IPS DF 6.9 (cell line): ENCODE measurements around the gene PAPOLB.

Experiments
- DNase-seq: peaks from one replicate; pipeline ENCODE4 v3.0.0-alpha.2; 2013; ENCODE audit warnings: low read depth, low spot score
- H3K27ac ChIP-seq: one replicate; pipeline ENCODE4 v1.5.1; 2013; ENCODE audit warnings: low read length, control low read depth
- H3K27me3 ChIP-seq: 2 replicates; pipeline ENCODE4 v1.6.1; 2013; ENCODE audit warnings: mild to moderate bottlenecking, low read length; ENCODE audit not compliant: control insufficient read depth, insufficient read depth
- H3K36me3 ChIP-seq: 2 replicates; pipeline ENCODE4 v1.6.1; 2013; ENCODE audit warnings: low read length; ENCODE audit not compliant: control insufficient read depth, insufficient read depth
- H3K4me1 ChIP-seq: 2 replicates; pipeline ENCODE4 v1.6.1; 2013; ENCODE audit warnings: low read length; ENCODE audit not compliant: control insufficient read depth, insufficient read depth
- H3K4me3 ChIP-seq: 2 replicates; pipeline ENCODE4 v1.5.1; 2013; ENCODE audit warnings: mild to moderate bottlenecking, low read length
- H3K9me3 ChIP-seq: 2 replicates; pipeline ENCODE4 v1.6.1; 2013; ENCODE audit warnings: low read length, inconsistent platforms; ENCODE audit not compliant: control insufficient read depth, insufficient read depth
- WGBS: extraction: QIAGEN DNeasy Blood & Tissue Kit; methylation state at CpG from one replicate; pipeline ENCODE4 v1.1.7; 2013; ENCODE audit warnings: mixed read lengths, missing lambda C conversion rate; ENCODE audit not compliant: insufficient read length, insufficient coverage; 5-methylcytosine and 5-hydroxymethylcytosine counted together

PAPOLB gene

GRCh38 chr7:4841007-4841784, 20.6 kb downstream of the PAPOLB start:
- Histone ChIP-seq H3K4me1 (no peaks in the 10 kb centered on the region), H3K4me3 (no peak overlapping the region), H3K27ac (no peak overlapping the region), H3K36me3 (no peaks in the 10 kb centered on the region; the same call in 1 of the 2 replicates), H3K9me3 (no peaks in the 10 kb centered on the region), H3K27me3 (no peaks in the 10 kb centered on the region)
- no CpG with 5 or more reads among the region's 17 CpGs for WGBS
- no peak for DNase-seq

- H3K36me3 ChIP-seq = no peaks in the 10 kb centered on the region; the same call in 1 of the 2 replicates
- no peak for DNase-seq
- no peaks in the 10 kb centered on the region for H3K9me3 ChIP-seq
- no peaks in the 10 kb centered on the region for H3K4me1 ChIP-seq
- H3K4me3 ChIP-seq = no peak overlapping the region
- no peaks in the 10 kb centered on the region for H3K27me3 ChIP-seq
- no peak overlapping the region for H3K27ac ChIP-seq
- WGBS = no CpG with 5 or more reads among the region's 16 CpGs
Observed at GRCh38 chr7:4840079-4840501, 21.7 kb downstream of the PAPOLB start.

GRCh38 chr7:4838626-4839334, 23.1 kb downstream of the PAPOLB start:
- Histone ChIP-seq H3K36me3 (no peaks in the 10 kb centered on the region; the same call in 1 of the 2 replicates), H3K4me1 (no peaks in the 10 kb centered on the region), H3K9me3 (no peaks in the 10 kb centered on the region), H3K4me3 (no peak overlapping the region), H3K27me3 (no peaks in the 10 kb centered on the region), H3K27ac (no peak overlapping the region)
- no peak for DNase-seq
- no CpG with 5 or more reads among the region's 21 CpGs for WGBS

- Histone ChIP-seq H3K4me3 (no peak overlapping the region), H3K4me1 (no peaks in the 10 kb centered on the region), H3K36me3 (no peaks in the 10 kb centered on the region; the same call in 1 of the 2 replicates), H3K9me3 (no peaks in the 10 kb centered on the region), H3K27ac (no peak overlapping the region), H3K27me3 (no peaks in the 10 kb centered on the region)
- no CpG with 5 or more reads among the region's 30 CpGs for WGBS
- DNase-seq = no peak
Observed at GRCh38 chr7:4837803-4838625, 23.8 kb downstream of the PAPOLB start.

GRCh38 chr7:4837041-4837802, 24.6 kb downstream of the PAPOLB start:
- DNase-seq = no peak
- no peaks in the 10 kb centered on the region for H3K27me3 ChIP-seq
- no peak overlapping the region for H3K4me3 ChIP-seq
- no CpG with 5 or more reads among the region's 22 CpGs for WGBS
- H3K27ac ChIP-seq = no peak overlapping the region
- H3K9me3 ChIP-seq = no peaks in the 10 kb centered on the region
- no peaks in the 10 kb centered on the region for H3K4me1 ChIP-seq
- no peaks in the 10 kb centered on the region; the same call in 1 of the 2 replicates for H3K36me3 ChIP-seq

GRCh38 chr7:4836206-4836661, 25.6 kb downstream of the PAPOLB start:
- no peaks in the 10 kb centered on the region for H3K27me3 ChIP-seq
- WGBS = no CpG with 5 or more reads among the region's 30 CpGs
- no peaks in the 10 kb centered on the region for H3K4me1 ChIP-seq
- H3K9me3 ChIP-seq = no peaks in the 10 kb centered on the region
- H3K4me3 ChIP-seq = no peak overlapping the region
- DNase-seq = no peak
- no peak overlapping the region for H3K27ac ChIP-seq
- no peaks in the 10 kb centered on the region; the same call in 1 of the 2 replicates for H3K36me3 ChIP-seq

GRCh38 chr7:4835398-4836205, 26.2 kb downstream of the PAPOLB start:
- WGBS = no CpG with 5 or more reads among the region's 28 CpGs
- Histone ChIP-seq H3K36me3 (no peaks in the 10 kb centered on the region; the same call in 1 of the 2 replicates), H3K4me1 (no peaks in the 10 kb centered on the region), H3K27me3 (no peaks in the 10 kb centered on the region), H3K27ac (no peak overlapping the region), H3K4me3 (no peak overlapping the region), H3K9me3 (no peaks in the 10 kb centered on the region)
- no peak for DNase-seq

- H3K36me3 ChIP-seq = no peaks in the 10 kb centered on the region; the same call in 1 of the 2 replicates
- no peaks in the 10 kb centered on the region for H3K27me3 ChIP-seq
- no peak for DNase-seq
- no peak overlapping the region for H3K4me3 ChIP-seq
- H3K4me1 ChIP-seq = no peaks in the 10 kb centered on the region
- no peak overlapping the region for H3K27ac ChIP-seq
- no CpG with 5 or more reads among the region's 60 CpGs for WGBS
- no peaks in the 10 kb centered on the region for H3K9me3 ChIP-seq
Observed at GRCh38 chr7:4834601-4835397, 27.0 kb downstream of the PAPOLB start.
